ENCODE results near the gene RIF1. TPM values are rescaled to one million over a fixed set of nuclear protein-coding genes. Genes with fewer than 3 reads are reported as not detected.

The RIF1 gene
- total RNA-seq, 1 experiment from 2014 or later: 123 TPM

DNA sequence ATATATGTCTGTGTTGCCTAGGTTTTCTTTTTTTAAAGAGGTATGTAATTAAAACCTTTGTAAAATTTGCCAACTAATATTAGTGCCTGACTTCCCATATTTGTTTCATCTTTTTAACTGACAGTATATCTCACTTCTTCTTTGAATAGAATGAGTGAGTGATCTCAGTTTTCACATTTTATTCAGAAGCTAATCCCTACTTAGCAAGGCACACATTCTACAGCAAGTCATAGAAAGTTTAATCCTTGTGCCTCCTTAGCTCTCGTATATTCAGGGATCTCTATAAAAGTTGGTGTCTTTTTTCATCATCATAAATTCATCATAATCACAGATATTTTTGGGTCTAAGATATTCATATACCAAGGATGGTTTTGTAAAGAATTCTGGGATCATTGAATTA is 66.6 kb downstream of the RIF1 start:
- H2AK5ac ChIP-seq (ENCODE audit: insufficient read length, low read length): no peak overlapping the region
- no peaks in the 10 kb centered on the region for H3K79me1 ChIP-seq (ENCODE audit: insufficient read depth, low read depth, low read length, poor library complexity, severe bottlenecking)
- H3K27me3 ChIP-seq (ENCODE audit: insufficient read depth, low read length): no peaks in the 10 kb centered on the region
- no peak overlapping the region for H3K23ac ChIP-seq (ENCODE audit: insufficient read length, low read depth, low read length)
- H2BK12ac ChIP-seq (ENCODE audit: insufficient read length, low read depth, low read length): no peak overlapping the region
- no peaks in the 10 kb centered on the region for H3K4me1 Mint-ChIP-seq
- H3T11ph ChIP-seq (ENCODE audit: low read length): no peak overlapping the region
- H3K79me2 ChIP-seq (ENCODE audit: insufficient read depth, low read length): no peaks in the 10 kb centered on the region
- H3K56ac ChIP-seq (ENCODE audit: insufficient read length, low read depth, low read length): no peak overlapping the region
- H4K5ac ChIP-seq (ENCODE audit: insufficient read length, low read depth, low read length): no peak overlapping the region
- no CpG with 5 or more reads among the region's 1 CpG for WGBS (ENCODE audit: extremely low coverage, insufficient read length, low lambda C conversion rate)
- no peak for DNase-seq
- H2BK20ac ChIP-seq (ENCODE audit: low read depth, low read length, poor library complexity, severe bottlenecking): no peak overlapping the region
- no peak overlapping the region for H3K4me2 ChIP-seq (ENCODE audit: insufficient read depth, insufficient read length, low read length)
- H3K27me3 Mint-ChIP-seq (ENCODE audit: low read depth): no peaks in the 10 kb centered on the region
- H3K27ac Mint-ChIP-seq: peak overlapping the region in 1 of 3 experiments; percentile 23; a peak in 1 of 7 replicates
- H3K4me3 Mint-ChIP-seq: no peak overlapping the region
- no peaks in the 10 kb centered on the region for H4K20me1 ChIP-seq (ENCODE audit: control insufficient read depth, insufficient read depth, insufficient read length)
- no peaks in the 10 kb centered on the region for H3K23me2 ChIP-seq (ENCODE audit: insufficient read length, low read depth, low read length, poor library complexity, severe bottlenecking)
- H4K8ac ChIP-seq (replicated peaks; ENCODE audit: insufficient read length, low read depth, low read length): no peak overlapping the region
- H2AFZ ChIP-seq (ENCODE audit: low read length): no peak overlapping the region
- no peak overlapping the region for H2BK120ac ChIP-seq (ENCODE audit: low read depth, low read length, poor library complexity, severe bottlenecking)
- H3K14ac ChIP-seq (ENCODE audit: insufficient read depth, low read length): no peak overlapping the region
- H4K91ac ChIP-seq (ENCODE audit: insufficient read length, low read depth, low read length): no peak overlapping the region
- no peak overlapping the region for H2BK5ac ChIP-seq (ENCODE audit: insufficient read length, low read length)
- no peaks in the 10 kb centered on the region for H3K4me1 ChIP-seq (ENCODE audit: insufficient read depth, low read length)
- TF ChIP-seq, protein P1, sequence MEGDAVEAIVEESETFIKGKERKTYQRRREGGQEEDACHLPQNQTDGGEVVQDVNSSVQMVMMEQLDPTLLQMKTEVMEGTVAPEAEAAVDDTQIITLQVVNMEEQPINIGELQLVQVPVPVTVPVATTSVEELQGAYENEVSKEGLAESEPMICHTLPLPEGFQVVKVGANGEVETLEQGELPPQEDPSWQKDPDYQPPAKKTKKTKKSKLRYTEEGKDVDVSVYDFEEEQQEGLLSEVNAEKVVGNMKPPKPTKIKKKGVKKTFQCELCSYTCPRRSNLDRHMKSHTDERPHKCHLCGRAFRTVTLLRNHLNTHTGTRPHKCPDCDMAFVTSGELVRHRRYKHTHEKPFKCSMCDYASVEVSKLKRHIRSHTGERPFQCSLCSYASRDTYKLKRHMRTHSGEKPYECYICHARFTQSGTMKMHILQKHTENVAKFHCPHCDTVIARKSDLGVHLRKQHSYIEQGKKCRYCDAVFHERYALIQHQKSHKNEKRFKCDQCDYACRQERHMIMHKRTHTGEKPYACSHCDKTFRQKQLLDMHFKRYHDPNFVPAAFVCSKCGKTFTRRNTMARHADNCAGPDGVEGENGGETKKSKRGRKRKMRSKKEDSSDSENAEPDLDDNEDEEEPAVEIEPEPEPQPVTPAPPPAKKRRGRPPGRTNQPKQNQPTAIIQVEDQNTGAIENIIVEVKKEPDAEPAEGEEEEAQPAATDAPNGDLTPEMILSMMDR (conservative IDR thresholded peaks at IDR 0.05): no peak
- no peak overlapping the region for H3K27ac ChIP-seq (ENCODE audit: insufficient read length, low read depth, low read length)
- no peak overlapping the region for H3K9ac ChIP-seq (ENCODE audit: extremely low read depth, insufficient read length, low read length)
- H3K18ac ChIP-seq (ENCODE audit: insufficient read length, low read depth, low read length): no peak overlapping the region
- H3K4ac ChIP-seq (ENCODE audit: low read depth, low read length): no peak overlapping the region
- H2BK15ac ChIP-seq (ENCODE audit: low read depth, low read length): no peak overlapping the region
- H3K36me3 Mint-ChIP-seq (ENCODE audit: insufficient read depth in 1 of 3, low read depth in 3 of 3): peaks cover 24 to 70% (median 57%) of the 10 kb centered on the region in 3 experiments
- H3K9me3 ChIP-seq (ENCODE audit: control insufficient read depth, low read depth, low read length): no peaks in the 10 kb centered on the region
- no peaks in the 10 kb centered on the region for H3K9me3 Mint-ChIP-seq
